Lung (tissue), 12 donors: Measurements from ENCODE around the gene ARHGAP1. TPM values are rescaled to one million over a fixed set of nuclear protein-coding genes. Genes with fewer than 3 reads are reported as not detected.
"Not testable (repeated sequence)": the region's sequence is repeated elsewhere in the genome, so short reads cannot be mapped to it uniquely, and the experiment has no call there.

Experiments
- ATAC-seq: fragments of 200-7000 bp; cut with Tn5 transposase; one replicate; pipeline ENCODE4 v1.9.1; 2020; ENCODE audit warnings: moderate number of reproducible peaks; ENCODE audit not compliant: insufficient read depth, low FRiP score
- DNase-seq, 3 donors: peaks; one replicate each; pipeline ENCODE4 v3.0.0-alpha.2; 2013 to 2017
- H3K27ac ChIP-seq, 2 donors: one replicate each; pipeline ENCODE4 v1.5.1; 2013; ENCODE audit warnings: mild to moderate bottlenecking in 2 of 2, moderate library complexity in 2 of 2, control low read depth in 1 of 2, inconsistent platforms in 1 of 2, low read depth in 1 of 2, low read length in 1 of 2
- H3K27me3 ChIP-seq, 3 donors: one replicate each; pipeline ENCODE4 v1.5.1; 2013; ENCODE audit warnings: low read length in 2 of 3; ENCODE audit not compliant: control insufficient read depth in 3 of 3, insufficient read depth in 3 of 3
- H3K36me3 ChIP-seq, 4 donors: one replicate each; pipeline ENCODE4 v1.5.1; 2013; ENCODE audit warnings: low read length in 4 of 4, mild to moderate bottlenecking in 1 of 4, moderate library complexity in 1 of 4; ENCODE audit not compliant: control insufficient read depth in 4 of 4, insufficient read depth in 4 of 4
- H3K4me1 ChIP-seq, 5 donors: one replicate each; pipeline ENCODE4 v1.5.1; 2013; ENCODE audit warnings: low read length in 5 of 5, mild to moderate bottlenecking in 2 of 5, moderate library complexity in 1 of 5; ENCODE audit not compliant: control insufficient read depth in 5 of 5, insufficient read depth in 5 of 5
- H3K4me3 ChIP-seq: one replicate; pipeline ENCODE4 v1.5.1; 2013; ENCODE audit warnings: mild to moderate bottlenecking, control low read depth, moderate library complexity
- H3K9ac ChIP-seq, 2 donors: one replicate each; pipeline ENCODE4 v1.5.1; 2013; ENCODE audit warnings: low read length in 2 of 2, control low read depth in 1 of 2; ENCODE audit not compliant: insufficient read depth in 1 of 2
- H3K9me3 ChIP-seq, 4 donors: one replicate each; pipeline ENCODE4 v1.5.1; 2013; ENCODE audit warnings: low read length in 3 of 4, mild to moderate bottlenecking in 1 of 4, moderate library complexity in 1 of 4; ENCODE audit not compliant: control insufficient read depth in 4 of 4, insufficient read depth in 3 of 4
- CTCF ChIP-seq: IDR thresholded peaks from 2 replicates; pipeline ENCODE4 v1.5.1; 2012; ENCODE audit warnings: mild to moderate bottlenecking; ENCODE audit errors: control extremely low read depth, extremely low read depth
- WGBS, 2 donors: extraction: QIAGEN DNeasy Blood & Tissue Kit; methylation state at CpG; one replicate each; pipeline ENCODE4 v1.1.7; 2013; 5-methylcytosine and 5-hydroxymethylcytosine counted together
- polyA plus RNA-seq, 2 donors: library from polyadenylated mRNA; stranded (reverse); fragments of 200-250 nt; gene quantifications; one replicate each; pipeline ENCODE4 v1.2.1, GENCODE V29; 2013
- total RNA-seq, 2 donors: library from RNA; depleted of rRNA in 1 of 2; stranded (reverse); fragments of >200 nt in 1 of 2; gene quantifications; one replicate each; pipeline ENCODE4 v1.2.1, GENCODE V29; 2014 to 2021
- donor health status: control.
- donor health status: control.
- donor health status: Bipolar disorder and iron deficiency.
- donor health status: healthy.
- donor health status: DM: yes; HTN: yes; CAD: no.

The ARHGAP1 gene
- total and polyA plus RNA-seq, 4 donors, result 23.3 to 87.9 (median 36.6) TPM

DNA sequence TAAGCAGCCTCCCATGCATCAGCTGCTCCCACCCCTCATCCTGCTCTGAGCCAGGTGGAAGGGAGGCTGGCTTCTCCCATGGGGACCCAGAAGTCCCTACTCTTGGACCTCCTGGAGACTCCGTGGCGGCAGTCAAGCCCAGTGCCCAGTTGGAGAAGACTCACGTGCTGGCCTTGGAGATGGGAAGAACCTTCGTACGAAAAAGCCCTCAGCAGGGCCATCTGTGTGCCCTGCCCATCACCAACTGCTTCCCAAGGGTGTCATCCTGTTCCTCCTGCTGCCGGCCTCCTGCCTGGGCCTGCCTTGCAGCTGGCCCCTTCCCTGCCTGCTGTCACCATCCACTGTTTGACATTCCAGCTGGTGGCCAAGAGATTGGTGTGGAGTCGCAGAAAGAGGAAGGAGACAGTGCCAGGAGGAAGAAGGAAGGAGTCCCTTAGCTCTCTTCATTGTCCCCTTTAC lies 28.0 kb downstream of the ARHGAP1 start:
- 49 to 83% methylated on average over 6 of the region's 7 CpGs for WGBS, 2 donors
- Histone ChIP-seq H3K27me3 (no peaks in the 10 kb centered on the region), H3K4me3 (no peak overlapping the region), H3K9me3 (no peaks in the 10 kb centered on the region), H3K36me3 (peaks cover 29 to 56% (median 37%) of the 10 kb centered on the region in 4 donors), H3K4me1 (peaks cover 2 to 20% (median 11%) of the 10 kb centered on the region in 5 donors), H3K9ac (no peak overlapping the region), H3K27ac (no peak overlapping the region)
- DNase-seq (no peak), ATAC-seq (no peak)
- no peak for TF ChIP-seq CTCF

GRCh38 chr11:46671958-46672315 lies 28.5 kb downstream of the ARHGAP1 start:
- Histone ChIP-seq H3K27me3 (no peaks in the 10 kb centered on the region), H3K4me1 (peaks cover 7 to 25% (median 11%) of the 10 kb centered on the region in 5 donors), H3K9ac (no peak overlapping the region), H3K27ac (peak overlapping the region in 1 of 2 donors; percentile 23), H3K36me3 (peaks cover 29 to 56% (median 35%) of the 10 kb centered on the region in 4 donors), H3K9me3 (no peaks in the 10 kb centered on the region), H3K4me3 (no peak overlapping the region)
- TF ChIP-seq CTCF, result no peak
- WGBS, 2 donors, result 87 to 88% methylated on average over 10 of the region's 10 CpGs
- ATAC-seq, result no peak
- DNase-seq, result no peak

- not testable (repeated sequence) for DNase-seq, H3K27ac ChIP-seq
Observed at GRCh38 chr11:46670521-46670920, 29.9 kb downstream of the ARHGAP1 start.

DNA sequence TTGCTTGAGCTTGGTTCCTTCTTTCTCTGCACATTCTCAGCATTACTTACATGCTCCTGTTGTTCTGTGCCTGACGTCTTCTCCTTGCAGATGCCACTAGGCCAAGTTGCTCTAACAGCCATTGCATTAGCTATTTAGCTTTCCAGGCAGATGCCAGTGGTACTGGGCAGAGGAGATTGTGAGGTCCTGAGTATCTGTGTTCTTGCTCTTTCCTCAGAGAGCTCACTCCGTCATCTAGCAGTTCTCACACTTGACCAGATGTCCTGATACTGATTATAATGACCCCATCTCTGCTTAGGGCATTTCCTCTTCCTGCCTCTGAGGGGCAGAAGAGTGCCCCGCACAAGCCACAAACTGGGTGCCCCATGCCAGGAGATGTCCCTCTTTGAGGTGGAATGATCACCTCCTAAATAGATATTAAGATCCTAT lies 30.7 kb downstream of the ARHGAP1 start:
- H3K27ac ChIP-seq, result no peak overlapping the region
- H3K27me3 ChIP-seq, result no peaks in the 10 kb centered on the region
- H3K4me1 ChIP-seq, result peaks cover 0 to 22% (median 5%) of the 10 kb centered on the region in 5 donors
- ATAC-seq (no peak), DNase-seq (no peak)
- H3K36me3 ChIP-seq, result peaks cover 31 to 66% (median 48%) of the 10 kb centered on the region in 4 donors
- H3K9ac ChIP-seq, result no peak overlapping the region
- no peak for TF ChIP-seq CTCF
- no peak overlapping the region for H3K4me3 ChIP-seq
- no peaks in the 10 kb centered on the region for H3K9me3 ChIP-seq
- WGBS, 2 donors, result 40 to 57% methylated on average over 3 of the region's 3 CpGs

More at GRCh38 chr11:46670521-46670920, 29.9 kb downstream of the ARHGAP1 start:
- not testable (repeated sequence) for H3K9ac ChIP-seq, H3K27me3 ChIP-seq, H3K9me3 ChIP-seq, ATAC-seq, H3K4me3 ChIP-seq
- 66 to 77% methylated on average over 3 of the region's 3 CpGs for WGBS, 2 donors
- H3K4me1 ChIP-seq, result peaks cover 2 to 30% (median 8%) of the 10 kb centered on the region in 5 donors
- H3K36me3 ChIP-seq, result peaks cover 29 to 59% (median 42%) of the 10 kb centered on the region in 4 donors
